HepG2 (cell line): ENCODE measurements around the gene TACC2. TPM values are rescaled to one million over a fixed set of nuclear protein-coding genes. Genes with fewer than 3 reads are reported as not detected.
A peak's percentile ranks its signal among the peaks of the same experiment; 100 is the strongest.

Experiments used
- AFF4 ChIP-seq: sonication (generic); formaldehyde crosslinking; IDR thresholded peaks from 2 replicates; pipeline ENCODE4 v1.4.0; 2020; ENCODE audit warnings: missing genetic modification reagents
- CBFB ChIP-seq: sonication (generic); formaldehyde crosslinking; IDR thresholded peaks from 2 replicates; pipeline ENCODE4 v1.4.0; 2020; ENCODE audit warnings: missing genetic modification reagents
- FOXJ3 ChIP-seq: sonication (generic); formaldehyde crosslinking; IDR thresholded peaks from 2 replicates; pipeline ENCODE4 v1.4.0; 2020; ENCODE audit warnings: missing genetic modification reagents, mild to moderate bottlenecking, borderline replicate concordance
- KAT2B ChIP-seq: fragments of 150-350 bp; IDR thresholded peaks from 2 replicates; pipeline ENCODE4 v1.6.1; 2014; ENCODE audit warnings: low read depth, low read length, borderline replicate concordance
- LCORL ChIP-seq, 2 experiments: fragments of 450-650 bp in 1 of 2; sonication (generic) in 1 of 2; formaldehyde crosslinking in 1 of 2; IDR thresholded peaks; 2 replicates each; pipeline versions ENCODE4 v1.5.0 to v1.6.1; 2017 to 2020; ENCODE audit warnings: antibody characterized with exemption in 1 of 2, missing genetic modification reagents in 1 of 2
- NAIF1 ChIP-seq: sonication (generic); formaldehyde crosslinking; IDR thresholded peaks from 2 replicates; pipeline ENCODE4 v1.5.0; 2020; ENCODE audit warnings: mild to moderate bottlenecking, missing genetic modification reagents, borderline replicate concordance
- NCOA2 ChIP-seq: sonication (generic); formaldehyde crosslinking; IDR thresholded peaks from 2 replicates; pipeline ENCODE4 v1.8.0; 2022; ENCODE audit warnings: inconsistent platforms
- NFRKB ChIP-seq: fragments of 450-650 bp; IDR thresholded peaks from 2 replicates; pipeline ENCODE4 v1.6.1; 2017
- PBX3 ChIP-seq: sonication (generic); formaldehyde crosslinking; IDR thresholded peaks from 2 replicates; pipeline ENCODE4 v1.8.1; 2023; ENCODE audit warnings: missing genetic modification reagents, inconsistent platforms, borderline replicate concordance
- SCMH1 ChIP-seq: sonication (generic); formaldehyde crosslinking; IDR thresholded peaks from 2 replicates; pipeline ENCODE4 v1.9.0; 2021; ENCODE audit warnings: missing genetic modification reagents, mild to moderate bottlenecking, borderline replicate concordance
- SRSF4 ChIP-seq: fragments of 200-400 bp; formaldehyde crosslinking; IDR thresholded peaks from one replicate; pipeline ENCODE4 v1.6.1; 2018; ENCODE audit warnings: mild to moderate bottlenecking, low read depth, low read length, moderate library complexity; ENCODE audit not compliant: poor library complexity, severe bottlenecking
- TBL1XR1 ChIP-seq: fragments of 150-350 bp; IDR thresholded peaks from 2 replicates; pipeline ENCODE4 v1.6.1; 2014; ENCODE audit warnings: borderline replicate concordance, low read length; ENCODE audit not compliant: partially characterized antibody
- ZBTB38 ChIP-seq: sonication (generic); formaldehyde crosslinking; IDR thresholded peaks from 2 replicates; pipeline ENCODE4 v1.5.1; 2020; ENCODE audit warnings: mild to moderate bottlenecking, missing genetic modification reagents
- ZC3H13 ChIP-seq: sonication (generic); formaldehyde crosslinking; IDR thresholded peaks from 2 replicates; pipeline ENCODE4 v1.8.1; 2023; ENCODE audit warnings: mild to moderate bottlenecking, missing genetic modification reagents, moderate library complexity
- ZNF121 ChIP-seq: sonication (generic); formaldehyde crosslinking; IDR thresholded peaks from 2 replicates; pipeline ENCODE4 v1.5.0; 2020; ENCODE audit warnings: mild to moderate bottlenecking, missing genetic modification reagents
- ZNF138 ChIP-seq: sonication (generic); formaldehyde crosslinking; IDR thresholded peaks from 2 replicates; pipeline ENCODE4 v1.5.0; 2020; ENCODE audit warnings: mild to moderate bottlenecking, low read depth, missing genetic modification reagents
- ZNF20 ChIP-seq: sonication (generic); formaldehyde crosslinking; IDR thresholded peaks from 2 replicates; pipeline ENCODE4 v1.4.0; 2020; ENCODE audit warnings: mild to moderate bottlenecking, moderate library complexity, missing genetic modification reagents
- ZNF292 ChIP-seq: sonication (generic); formaldehyde crosslinking; IDR thresholded peaks from 2 replicates; pipeline ENCODE4 v1.8.1; 2022; ENCODE audit warnings: mild to moderate bottlenecking, low read depth, missing genetic modification reagents, borderline replicate concordance
- ZNF605 ChIP-seq: sonication (generic); formaldehyde crosslinking; IDR thresholded peaks from 2 replicates; pipeline ENCODE4 v1.8.0; 2022; ENCODE audit warnings: mild to moderate bottlenecking, missing genetic modification reagents
- ZNF782 ChIP-seq: sonication (generic); formaldehyde crosslinking; IDR thresholded peaks from 2 replicates; pipeline ENCODE4 v1.4.0; 2020; ENCODE audit warnings: missing genetic modification reagents, mild to moderate bottlenecking, borderline replicate concordance
- ZNF83 ChIP-seq: sonication (generic); formaldehyde crosslinking; IDR thresholded peaks from 2 replicates; pipeline ENCODE4 v1.4.0; 2020; ENCODE audit warnings: missing genetic modification reagents, mild to moderate bottlenecking, borderline replicate concordance
- ZNF850 ChIP-seq: sonication (generic); formaldehyde crosslinking; conservative IDR thresholded peaks from 2 replicates; pipeline ENCODE4 v1.9.0; 2021; ENCODE audit warnings: mild to moderate bottlenecking, missing genetic modification reagents
- ZSCAN29 ChIP-seq: sonication (generic); formaldehyde crosslinking; conservative IDR thresholded peaks from 2 replicates; pipeline ENCODE4 v1.4.0; 2020; ENCODE audit warnings: mild to moderate bottlenecking, missing genetic modification reagents
- polyA plus RNA-seq, 8 experiments: library from polyadenylated mRNA; depleted of rRNA in 3 of 8; stranded (reverse) in 7 of 8; unstranded in 1 of 8; fragments of >200 nt; fragmentation: Illumina TruSeq in 4 of 8; extraction: Trizol in 4 of 8; gene quantifications; 2 replicates each; pipeline versions ENCODE4 v1.2.1 to v1.2.3, GENCODE V29; 2011 to 2016; ENCODE audit warnings: low read depth in 4 of 8, missing spikeins in 1 of 8, mixed read lengths in 1 of 8; ENCODE audit not compliant: insufficient read depth in 1 of 8
- total RNA-seq, 5 experiments: library from RNA; depleted of rRNA; stranded (reverse); fragments of >200 nt; fragmentation: Illumina TruSeq; extraction: Trizol; gene quantifications; 2 replicates each; pipeline ENCODE4 v1.2.3, GENCODE V29; 2016; ENCODE audit warnings: low read depth in 1 of 5
- TF ChIP-seq, protein P1 (sequence below): sonication (generic); formaldehyde crosslinking; IDR thresholded peaks from 2 replicates; pipeline ENCODE4 v1.5.1; 2020; ENCODE audit warnings: missing genetic modification reagents, mild to moderate bottlenecking, borderline replicate concordance

The TACC2 gene
- total and polyA plus RNA-seq, 2 of the 13 experiments (the other 11 are each of a cell fraction or from before 2014, with no cell fraction given): 11.8 to 16.0 TPM

DNA sequence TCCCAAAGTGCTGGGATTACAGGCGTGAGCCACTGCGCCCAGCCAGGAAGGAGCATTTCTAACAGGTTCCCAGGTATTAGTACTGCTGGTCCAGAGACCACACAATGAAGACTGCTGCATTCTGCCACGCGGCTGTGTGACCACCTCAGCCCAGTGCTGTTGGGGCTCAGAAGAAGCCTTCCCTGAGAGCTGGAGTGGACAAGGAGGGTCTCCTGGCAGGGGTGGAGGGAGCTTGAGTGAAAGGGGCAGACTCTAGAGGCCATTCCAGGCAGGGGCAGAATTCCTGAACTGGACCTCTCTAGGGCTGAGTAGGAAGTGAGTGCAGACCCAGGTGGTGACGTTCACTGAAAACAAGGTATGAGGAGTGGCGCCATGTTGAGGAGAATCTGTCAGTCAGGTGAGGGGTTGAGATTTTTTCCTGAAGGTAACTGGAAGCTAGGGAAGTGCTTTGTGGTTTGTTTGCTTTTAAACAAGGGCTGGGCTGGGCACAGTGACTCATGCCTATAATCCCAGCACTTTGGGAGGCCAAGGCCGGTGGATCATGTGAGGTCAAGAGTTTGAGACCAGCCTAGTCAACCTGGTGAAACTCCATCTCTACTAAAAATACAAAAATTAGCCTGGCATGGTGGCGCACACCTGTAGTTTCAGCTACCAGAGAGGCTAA is 67.6 kb downstream of the TACC2 start (continued):
- TF ChIP-seq ZNF138 (no peak), SRSF4 (no peak), ZNF292 (no peak), ZNF850 (no peak), NFRKB (no peak), NCOA2 (peak; percentile 85), PBX3 (no peak), SCMH1 (CRISPR knock-in tag) (no peak), ZNF121 (no peak), AFF4 (no peak), FOXJ3 (CRISPR knock-in tag) (no peak), LCORL (IDR thresholded peaks at IDR 0.05) (no peak), LCORL (CRISPR knock-in tag; IDR thresholded peaks at IDR 0.05) (peak; percentile 63; the same call in 1 of the 2 replicates), ZNF20 (CRISPR knock-in tag) (no peak), ZC3H13 (no peak), ZNF605 (CRISPR knock-in tag) (no peak), ZSCAN29 (CRISPR knock-in tag) (no peak), ZBTB38 (CRISPR knock-in tag) (peak; percentile 39; the same call in 1 of the 2 replicates), CBFB (no peak), KAT2B (no peak), ZNF782 (CRISPR knock-in tag) (no peak), ZNF83 (CRISPR knock-in tag) (no peak), NAIF1 (no peak), TBL1XR1 (no peak)
- TF ChIP-seq, protein P1, sequence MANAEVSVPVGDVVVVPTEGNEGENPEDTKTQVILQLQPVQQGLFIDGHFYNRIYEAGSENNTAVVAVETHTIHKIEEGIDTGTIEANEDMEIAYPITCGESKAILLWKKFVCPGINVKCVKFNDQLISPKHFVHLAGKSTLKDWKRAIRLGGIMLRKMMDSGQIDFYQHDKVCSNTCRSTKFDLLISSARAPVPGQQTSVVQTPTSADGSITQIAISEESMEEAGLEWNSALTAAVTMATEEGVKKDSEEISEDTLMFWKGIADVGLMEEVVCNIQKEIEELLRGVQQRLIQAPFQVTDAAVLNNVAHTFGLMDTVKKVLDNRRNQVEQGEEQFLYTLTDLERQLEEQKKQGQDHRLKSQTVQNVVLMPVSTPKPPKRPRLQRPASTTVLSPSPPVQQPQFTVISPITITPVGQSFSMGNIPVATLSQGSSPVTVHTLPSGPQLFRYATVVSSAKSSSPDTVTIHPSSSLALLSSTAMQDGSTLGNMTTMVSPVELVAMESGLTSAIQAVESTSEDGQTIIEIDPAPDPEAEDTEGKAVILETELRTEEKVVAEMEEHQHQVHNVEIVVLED (CRISPR knock-in tag): no peak
